ENCODE data around the gene APMAP.
"Not testable (repeated sequence)": the region's sequence is repeated elsewhere in the genome, so short reads cannot be mapped to it uniquely, and the experiment has no call there.

The APMAP gene

DNA sequence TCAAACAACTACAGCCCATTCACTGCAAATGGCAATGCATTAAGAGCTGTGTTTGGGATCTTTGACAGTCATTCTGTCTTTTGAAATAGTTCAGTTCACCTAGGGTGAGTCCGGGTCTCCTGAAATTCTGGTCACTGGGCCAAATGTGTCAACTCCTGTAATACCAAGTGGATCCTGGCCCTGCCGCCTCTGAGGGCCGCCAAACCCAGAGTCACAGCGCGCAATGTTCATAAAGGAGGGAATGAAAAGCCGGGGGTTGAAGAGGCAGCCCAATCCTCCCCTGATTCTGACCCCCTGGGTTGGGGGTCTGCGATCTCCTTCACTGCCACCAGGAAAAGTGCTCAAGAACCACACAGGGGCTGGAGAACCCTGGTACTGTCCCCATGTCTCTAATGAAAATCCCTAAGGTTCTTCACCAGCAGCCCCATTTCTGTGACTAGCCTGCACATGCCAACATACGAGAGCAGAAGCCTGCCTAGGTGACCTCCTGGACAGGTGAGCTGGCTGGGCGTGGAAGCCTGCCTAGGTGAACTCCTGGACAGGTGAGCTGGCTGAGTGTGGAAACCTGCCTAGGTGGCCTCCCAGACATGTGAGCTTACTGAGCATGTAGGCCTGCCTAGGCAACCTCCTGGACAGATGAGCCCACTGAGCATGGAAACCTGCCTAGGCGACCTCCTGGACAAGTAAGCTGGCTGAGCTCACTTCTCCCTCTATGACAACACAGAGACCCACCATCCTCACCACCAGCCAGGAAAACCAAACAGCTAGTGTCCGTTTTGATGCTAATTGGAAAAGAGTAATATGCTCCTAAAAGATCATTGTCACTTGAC lies 16.1 kb upstream of the APMAP start:
- no peak for DNase-seq (ENCODE audit: low read depth, low spot score)

GRCh38 chr20:25007491-25008305 lies 15.1 kb upstream of the APMAP start:
- H3K27ac ChIP-seq: no peak overlapping the region
- DNase-seq (ENCODE audit: low read depth, low spot score): no peak

More for the DNA sequence above, 16.1 kb upstream of the APMAP start:
- H3K27ac ChIP-seq: no peak overlapping the region

- H3K27ac ChIP-seq: no peak overlapping the region
Observed at GRCh38 chr20:25006431-25007167, 14.0 kb upstream of the APMAP start.

DNA sequence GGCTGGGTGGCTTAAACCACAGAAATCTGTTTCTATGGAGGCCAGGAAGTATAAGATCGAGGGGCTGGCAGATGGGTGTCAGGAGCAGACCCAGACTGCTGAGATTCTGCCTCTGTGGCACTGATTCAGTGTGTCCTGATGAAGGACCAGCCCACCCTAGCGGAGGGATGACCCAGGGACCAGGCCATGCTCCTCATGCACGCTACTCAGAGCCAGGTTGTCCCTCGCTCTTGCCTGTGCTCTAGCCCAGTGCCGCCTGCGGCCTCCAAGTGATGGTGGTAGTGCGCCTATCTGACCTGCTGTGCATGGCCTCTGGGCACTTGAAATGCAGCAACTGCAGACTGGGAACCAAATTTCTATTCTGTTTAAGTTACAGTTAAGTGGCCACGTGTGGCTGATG lies 13.1 kb upstream of the APMAP start:
- DNase-seq (ENCODE audit: low read depth, low spot score): no peak
- H3K27ac ChIP-seq: no peak overlapping the region

More at GRCh38 chr20:25006431-25007167, 14.0 kb upstream of the APMAP start:
- DNase-seq (ENCODE audit: low read depth, low spot score): no peak

DNA sequence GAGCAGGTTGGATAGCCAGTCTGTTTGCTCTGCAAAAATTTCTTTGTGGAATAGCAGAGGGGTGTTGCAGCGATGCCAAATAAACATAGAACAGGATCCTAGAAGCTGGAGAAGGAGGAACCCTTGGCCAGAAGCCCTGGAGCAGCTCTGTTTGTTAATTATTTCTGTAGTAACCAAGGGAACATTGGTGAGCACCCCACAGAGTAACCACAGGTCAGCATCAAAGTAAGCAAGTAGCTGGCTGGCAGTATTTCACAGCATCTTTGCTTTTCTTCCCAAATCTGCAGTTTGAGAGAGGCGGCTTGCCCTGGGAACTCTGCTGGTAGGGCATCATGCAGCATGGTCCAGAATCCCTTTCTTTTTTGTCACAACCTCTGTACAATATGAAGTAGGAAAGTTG lies 12.7 kb upstream of the APMAP start:
- no peak for DNase-seq (ENCODE audit: low read depth, low spot score)
- H3K27ac ChIP-seq: no peak overlapping the region

DNA sequence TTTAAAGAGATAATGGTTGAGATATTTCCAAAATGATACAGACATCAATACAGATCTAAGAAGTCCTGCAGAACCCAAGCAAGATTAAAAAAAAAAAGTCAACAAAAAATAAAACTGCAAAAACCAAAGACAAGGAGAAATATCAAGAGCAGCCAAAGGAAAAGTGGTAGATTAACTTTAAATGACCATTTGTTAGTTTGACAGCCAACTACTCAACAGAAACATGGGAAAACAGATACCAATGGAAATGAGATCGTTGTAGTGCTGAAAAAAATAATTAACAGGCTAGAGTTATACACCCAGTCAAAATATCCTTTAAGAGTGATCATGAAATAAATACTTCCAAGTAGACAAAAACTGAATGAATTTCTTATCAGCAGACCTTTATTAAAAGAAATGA lies 10.5 kb upstream of the APMAP start:
- H3K27ac ChIP-seq: no peak overlapping the region
- DNase-seq (ENCODE audit: low read depth, low spot score): no peak

GRCh38 chr20:25001323-25001722 lies 8.8 kb upstream of the APMAP start:
- DNase-seq (ENCODE audit: low read depth, low spot score); H3K27ac ChIP-seq: not testable (repeated sequence)

DNA sequence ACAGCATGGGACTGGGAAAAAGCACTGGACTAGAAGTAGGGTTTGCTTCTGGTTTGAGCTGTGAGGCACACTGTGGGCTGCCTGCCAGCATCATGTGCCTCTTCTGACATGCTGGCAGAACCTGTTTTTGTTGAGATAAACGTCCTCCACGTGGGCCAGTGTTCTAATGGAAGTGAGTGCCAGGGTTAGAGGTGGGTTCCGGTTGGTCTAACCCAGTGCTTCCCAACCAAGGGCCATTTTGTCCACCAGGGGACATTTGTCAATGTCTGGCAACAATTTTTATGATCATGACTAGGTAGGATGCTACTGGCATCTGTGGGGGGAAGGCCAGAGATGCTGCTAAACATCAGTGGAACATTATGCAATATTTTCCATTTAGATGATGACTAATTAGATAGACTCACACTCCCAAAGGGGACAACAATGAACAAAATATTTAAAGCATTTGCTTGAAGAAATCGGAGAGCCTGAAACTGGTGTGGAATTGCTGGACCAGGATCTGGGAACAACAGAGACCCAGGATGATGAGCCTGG lies 7.8 kb upstream of the APMAP start:
- DNase-seq (ENCODE audit: low read depth, low spot score): peak; percentile 84
- H3K27ac ChIP-seq: peak overlapping the region; percentile 25

- no peak for DNase-seq (ENCODE audit: low read depth, low spot score)
- H3K27ac ChIP-seq: no peak overlapping the region
Observed at GRCh38 chr20:24999568-24999967, 7.0 kb upstream of the APMAP start.

- H3K27ac ChIP-seq: no peak overlapping the region
- DNase-seq (ENCODE audit: low read depth, low spot score): no peak
Observed at GRCh38 chr20:24998631-24999445, 6.3 kb upstream of the APMAP start.

DNA sequence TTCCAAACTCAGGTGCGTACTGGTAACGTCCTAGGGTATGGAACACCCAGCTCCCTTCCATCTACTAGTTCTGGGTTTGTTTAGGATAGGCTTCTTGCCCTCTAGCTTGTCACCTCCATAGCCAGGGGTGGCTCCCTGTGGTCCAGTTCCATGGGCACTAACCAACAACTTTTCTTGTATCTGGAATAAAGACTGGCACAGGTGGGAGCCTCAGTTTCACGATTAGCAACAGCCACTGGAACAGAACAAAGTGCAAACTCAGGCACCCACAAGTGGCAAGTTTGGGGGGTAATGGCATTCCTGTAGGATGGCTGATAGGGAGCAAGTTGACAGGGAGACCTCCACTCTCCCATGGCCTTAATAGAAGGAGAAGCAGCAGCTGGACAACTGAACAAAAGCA lies 5.6 kb upstream of the APMAP start:
- H3K27ac ChIP-seq: no peak overlapping the region
- no peak for DNase-seq (ENCODE audit: low read depth, low spot score)

GRCh38 chr20:24996449-24997377 lies 4.2 kb upstream of the APMAP start:
- H3K27ac ChIP-seq: no peak overlapping the region
- no peak for DNase-seq (ENCODE audit: low read depth, low spot score)

DNA sequence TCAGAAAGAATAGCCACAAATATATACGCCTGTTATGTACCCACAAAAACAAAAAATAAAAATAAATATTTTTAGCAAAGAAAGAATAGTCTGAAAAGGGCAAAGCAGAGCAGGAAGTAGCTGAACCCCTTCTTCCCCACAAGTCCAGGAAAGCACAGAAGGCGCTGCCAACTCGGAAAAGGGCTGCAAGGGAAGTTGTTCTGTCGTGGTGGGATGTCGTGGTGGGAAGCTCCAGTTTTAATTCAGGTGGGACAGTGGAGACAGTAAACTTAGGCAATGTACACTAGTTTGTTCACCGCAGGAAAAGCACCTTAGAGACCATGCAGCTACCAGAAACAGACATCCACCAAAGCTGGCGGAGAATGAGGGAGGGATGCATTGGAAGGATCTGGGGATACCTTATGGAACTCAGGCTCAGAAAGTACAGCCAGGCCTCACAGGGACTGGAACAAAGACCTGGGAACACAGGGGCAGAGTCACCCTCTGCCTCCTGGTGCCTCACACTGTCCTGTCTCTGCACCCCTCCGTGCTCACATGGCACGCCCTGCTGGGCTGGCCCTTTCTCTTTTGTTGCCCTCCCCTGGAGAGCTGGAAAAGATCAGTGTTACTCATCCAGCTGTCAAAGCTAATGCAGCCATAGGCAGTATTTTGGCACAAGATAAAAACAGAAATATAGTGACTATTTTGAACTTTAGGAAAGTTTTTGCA lies 3.3 kb upstream of the APMAP start:
- no peak overlapping the region for H3K27ac ChIP-seq
- no peak for DNase-seq (ENCODE audit: low read depth, low spot score)

GRCh38 chr20:24994470-24995368 lies 2.2 kb upstream of the APMAP start:
- no peak overlapping the region for H3K27ac ChIP-seq
- no peak for DNase-seq (ENCODE audit: low read depth, low spot score)

DNA sequence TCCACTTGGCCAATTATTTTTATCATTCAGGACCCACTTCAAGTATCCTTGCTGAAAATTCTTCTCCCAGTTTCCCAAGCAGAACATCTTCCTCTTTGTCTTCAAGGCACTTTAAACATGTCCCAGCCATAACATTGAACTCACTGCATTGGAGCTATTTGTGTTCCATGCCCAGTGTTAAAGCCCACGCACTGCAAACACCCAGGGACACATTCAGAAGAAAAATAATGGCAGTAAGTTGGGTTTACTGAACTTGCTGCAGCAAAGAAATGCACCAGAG lies 1.6 kb upstream of the APMAP start:
- no peak for DNase-seq (ENCODE audit: low read depth, low spot score)
- peak overlapping the region; percentile 72 for H3K27ac ChIP-seq

- no peak for DNase-seq (ENCODE audit: low read depth, low spot score)
- H3K27ac ChIP-seq: peak overlapping the region; percentile 72
Observed at GRCh38 chr20:24993337-24994185, 1.0 kb upstream of the APMAP start.

Data from epithelial cell of prostate (primary cell).